ENCODE results near the gene CEP192.

Gene CEP192

DNA sequence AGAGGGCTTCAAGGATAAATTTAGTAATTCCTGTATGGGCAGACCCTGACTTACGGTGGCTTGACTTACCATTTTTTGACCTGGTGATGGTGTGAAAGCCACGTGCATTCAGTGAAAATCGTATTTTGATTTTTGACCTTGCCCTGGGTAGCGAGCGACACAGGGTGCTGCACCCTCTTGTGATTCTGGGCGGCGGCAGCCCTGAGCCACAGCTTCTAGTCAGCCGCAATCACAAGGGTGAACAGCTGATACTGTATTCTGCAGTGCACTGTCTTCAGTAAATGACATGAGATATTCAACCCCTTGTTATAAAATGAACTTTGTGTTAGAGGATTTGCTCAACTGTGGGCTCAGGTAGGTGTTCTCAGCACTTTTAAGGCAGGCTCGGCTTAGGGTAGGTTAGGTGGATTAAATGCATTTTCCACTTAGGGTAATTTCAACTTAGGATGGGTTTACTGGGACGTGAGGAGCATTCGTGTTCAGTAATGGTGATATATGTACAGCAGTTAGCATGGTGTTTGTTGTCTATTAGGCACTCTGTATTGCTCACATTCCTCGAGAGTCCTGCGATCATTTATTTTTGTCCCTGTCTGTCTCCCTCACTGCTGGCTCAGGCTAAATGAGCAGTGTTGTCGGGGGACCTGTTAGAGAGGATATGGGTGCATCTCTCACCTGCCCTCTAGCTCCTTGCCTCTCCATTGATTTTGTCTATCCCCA is 109.9 kb downstream of the CEP192 start:
- no peak for DNase-seq (ENCODE audit: low spot score)
- TF ChIP-seq, protein P1, sequence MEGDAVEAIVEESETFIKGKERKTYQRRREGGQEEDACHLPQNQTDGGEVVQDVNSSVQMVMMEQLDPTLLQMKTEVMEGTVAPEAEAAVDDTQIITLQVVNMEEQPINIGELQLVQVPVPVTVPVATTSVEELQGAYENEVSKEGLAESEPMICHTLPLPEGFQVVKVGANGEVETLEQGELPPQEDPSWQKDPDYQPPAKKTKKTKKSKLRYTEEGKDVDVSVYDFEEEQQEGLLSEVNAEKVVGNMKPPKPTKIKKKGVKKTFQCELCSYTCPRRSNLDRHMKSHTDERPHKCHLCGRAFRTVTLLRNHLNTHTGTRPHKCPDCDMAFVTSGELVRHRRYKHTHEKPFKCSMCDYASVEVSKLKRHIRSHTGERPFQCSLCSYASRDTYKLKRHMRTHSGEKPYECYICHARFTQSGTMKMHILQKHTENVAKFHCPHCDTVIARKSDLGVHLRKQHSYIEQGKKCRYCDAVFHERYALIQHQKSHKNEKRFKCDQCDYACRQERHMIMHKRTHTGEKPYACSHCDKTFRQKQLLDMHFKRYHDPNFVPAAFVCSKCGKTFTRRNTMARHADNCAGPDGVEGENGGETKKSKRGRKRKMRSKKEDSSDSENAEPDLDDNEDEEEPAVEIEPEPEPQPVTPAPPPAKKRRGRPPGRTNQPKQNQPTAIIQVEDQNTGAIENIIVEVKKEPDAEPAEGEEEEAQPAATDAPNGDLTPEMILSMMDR (IDR thresholded peaks at IDR 0.05; ENCODE audit: extremely low read depth, missing control alignments), result no peak

DNA sequence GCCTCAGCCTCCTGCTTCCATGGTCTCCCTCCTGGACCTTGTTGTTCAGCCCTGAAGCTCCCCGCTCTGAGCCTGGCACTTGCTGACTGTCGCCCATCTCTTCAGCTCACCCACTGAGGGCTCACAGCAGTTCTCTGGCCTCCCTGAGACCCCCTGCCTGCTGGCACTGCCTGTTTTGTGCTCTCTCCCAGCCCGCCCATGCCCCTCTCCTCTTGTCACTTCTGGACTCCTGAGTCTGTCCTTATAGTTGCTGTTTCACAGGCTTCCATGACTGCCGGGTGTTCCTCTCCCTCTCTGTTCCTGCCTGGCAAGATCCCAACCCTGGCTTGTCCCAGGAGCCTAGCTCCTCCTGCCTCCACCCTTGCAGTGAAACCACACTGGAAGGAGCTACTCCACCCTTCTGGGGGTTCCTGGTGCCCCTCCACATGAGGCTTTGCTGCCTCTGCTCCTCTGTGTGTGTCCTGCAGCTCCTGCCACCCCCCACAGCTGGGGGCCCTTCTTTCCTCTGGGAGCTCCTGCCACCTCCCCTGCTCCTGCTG is 110.6 kb downstream of the CEP192 start:
- TF ChIP-seq, protein P1 (IDR thresholded peaks at IDR 0.05; ENCODE audit: extremely low read depth, missing control alignments), result no peak
- DNase-seq (ENCODE audit: low spot score), result no peak

- TF ChIP-seq, protein P1 (IDR thresholded peaks at IDR 0.05; ENCODE audit: extremely low read depth, missing control alignments), result no peak
- DNase-seq (ENCODE audit: low spot score), result no peak
Measured at GRCh38 chr18:13103366-13103765, 112.2 kb downstream of the CEP192 start.

GRCh38 chr18:13105059-13105458 is 113.9 kb downstream of the CEP192 start:
- TF ChIP-seq, protein P1 (IDR thresholded peaks at IDR 0.05; ENCODE audit: extremely low read depth, missing control alignments), result no peak
- no peak for DNase-seq (ENCODE audit: low spot score)

- TF ChIP-seq, protein P1 (IDR thresholded peaks at IDR 0.05; ENCODE audit: extremely low read depth, missing control alignments), result no peak
- no peak for DNase-seq (ENCODE audit: low spot score)
Measured at GRCh38 chr18:13107074-13107473, 115.9 kb downstream of the CEP192 start.

DNA sequence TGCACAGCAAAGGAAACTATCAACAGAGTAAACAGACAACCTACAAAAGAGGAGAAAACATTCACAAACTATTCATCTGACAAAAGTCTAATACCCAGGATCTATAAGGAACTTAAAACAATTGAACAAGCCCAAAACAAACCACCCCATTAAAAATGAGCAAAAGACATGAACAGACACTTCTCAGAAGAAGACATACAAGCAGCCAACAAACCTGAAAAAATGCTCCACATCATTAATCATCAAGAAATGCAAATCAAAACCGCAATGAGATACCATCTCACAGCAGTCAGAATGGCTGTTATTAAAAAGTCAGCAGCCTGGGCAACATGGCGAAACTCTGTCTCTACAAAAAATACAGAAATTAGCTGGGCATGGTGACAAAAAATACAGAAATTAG is 117.2 kb downstream of the CEP192 start:
- TF ChIP-seq, protein P1 (IDR thresholded peaks at IDR 0.05; ENCODE audit: extremely low read depth, missing control alignments), result no peak
- no peak for DNase-seq (ENCODE audit: low spot score)

- TF ChIP-seq, protein P1 (IDR thresholded peaks at IDR 0.05; ENCODE audit: extremely low read depth, missing control alignments), result no peak
Measured at GRCh38 chr18:13110559-13110958, 119.4 kb downstream of the CEP192 start.

More at GRCh38 chr18:13110559-13110958, 119.4 kb downstream of the CEP192 start:
- no peak for DNase-seq (ENCODE audit: low spot score)
